ENCODE data around the gene RAMP2.

Gene RAMP2

DNA sequence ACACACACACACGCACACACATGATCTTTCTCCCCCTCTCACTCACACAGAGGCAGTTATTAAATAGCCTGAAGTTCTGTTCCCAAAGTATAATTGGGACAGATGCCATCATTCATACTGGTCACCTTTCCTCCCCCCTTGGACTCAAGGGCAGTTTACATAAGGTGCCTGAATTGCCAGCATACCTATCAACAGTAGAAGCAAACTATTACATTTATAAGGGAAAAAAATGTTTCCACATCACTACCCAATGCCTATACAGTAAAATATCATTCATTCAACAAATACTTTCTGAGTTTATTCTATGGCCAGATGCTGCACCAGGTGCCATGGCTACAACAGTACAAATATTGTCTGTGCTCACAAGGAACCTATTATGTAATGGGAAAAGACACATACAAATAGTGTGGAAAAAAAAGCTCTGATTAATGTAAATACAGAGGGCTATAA, 43.9 kb downstream of the RAMP2 start:
- TF ChIP-seq CTCF (IDR thresholded peaks at IDR 0.05; ENCODE audit: insufficient read depth, low read depth, low read length, missing control alignments), result no peak
- DNase-seq (ENCODE audit: low read depth), result no peak
- H3K4me3 ChIP-seq (ENCODE audit: low read depth, low read length), result no peak overlapping the region

- TF ChIP-seq CTCF (IDR thresholded peaks at IDR 0.05; ENCODE audit: insufficient read depth, low read depth, low read length, missing control alignments), result no peak
- no peak for DNase-seq (ENCODE audit: low read depth)
- no peak overlapping the region for H3K4me3 ChIP-seq (ENCODE audit: low read depth, low read length)
Observed at GRCh38 chr17:42806249-42806648, 45.2 kb downstream of the RAMP2 start.

DNA sequence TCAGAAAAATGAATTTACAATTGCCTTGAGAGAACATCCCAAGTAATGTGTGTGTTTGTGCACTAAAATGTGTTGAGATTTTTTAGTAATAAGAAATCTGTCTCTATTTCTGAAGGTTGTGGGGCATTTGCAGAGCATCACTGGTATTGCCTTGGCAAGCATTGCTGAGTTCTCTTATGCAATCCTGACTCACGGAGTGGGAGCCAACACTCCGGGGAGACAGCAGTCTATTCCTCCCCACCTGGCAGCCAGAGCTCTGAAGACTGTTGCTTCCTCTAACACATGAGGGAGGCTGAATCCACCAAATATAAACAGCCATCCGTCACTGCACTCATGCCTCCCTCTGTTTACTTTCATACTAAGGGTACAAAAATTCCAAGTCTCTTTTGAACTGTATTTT, 48.2 kb downstream of the RAMP2 start:
- TF ChIP-seq CTCF (IDR thresholded peaks at IDR 0.05; ENCODE audit: insufficient read depth, low read depth, low read length, missing control alignments), result no peak
- H3K4me3 ChIP-seq (ENCODE audit: low read depth, low read length), result no peak overlapping the region
- DNase-seq (ENCODE audit: low read depth), result no peak
